Measurements from ENCODE around the gene ARSG. TPM values are rescaled to one million over a fixed set of nuclear protein-coding genes. Genes with fewer than 3 reads are reported as not detected.

Gene ARSG
- polyA plus RNA-seq, 1 donor (not counting 4 experiments of a cell fraction or from before 2014, with no cell fraction given): 0.41 TPM

GRCh38 chr17:68298601-68299000, 7.3 kb downstream of the ARSG start:
- DNase-seq (ENCODE audit: low read depth, low spot score) (no peak), FAIRE-seq (no peak)
- Histone ChIP-seq H3K27ac (ENCODE audit: control insufficient read depth, insufficient read depth, low read length) (no peak overlapping the region), H3K79me2 (ENCODE audit: control insufficient read depth, insufficient read depth, low read length) (no peaks in the 10 kb centered on the region), H2AFZ (ENCODE audit: control insufficient read depth, low read length) (no peak overlapping the region), H3K4me3 (ENCODE audit: control insufficient read depth in 2 of 3, extremely low read depth in 1 of 3, insufficient read depth in 2 of 3, low read depth in 1 of 3, low read length in 3 of 3) (no peak overlapping the region), H3K9ac (ENCODE audit: control insufficient read depth, extremely low read depth, insufficient read depth, low read length) (no peak overlapping the region), H3K4me1 (ENCODE audit: control insufficient read depth, extremely low read depth, insufficient read depth, low read length) (no peaks in the 10 kb centered on the region), H3K4me2 (ENCODE audit: control insufficient read depth, extremely low read depth, insufficient read depth, low read depth, low read length) (no peak overlapping the region), H3K9me3 (ENCODE audit: control insufficient read depth, low read depth, low read length) (no peaks in the 10 kb centered on the region), H3K36me3 (ENCODE audit: control insufficient read depth in 2 of 2, extremely low read depth in 1 of 2, insufficient read depth in 2 of 2, low read length in 2 of 2) (no peaks in the 10 kb centered on the region), H4K20me1 (ENCODE audit: control insufficient read depth, extremely low read depth, insufficient read depth, low read length) (no peaks in the 10 kb centered on the region), H3K27me3 (ENCODE audit: control insufficient read depth, extremely low read depth, insufficient read depth, low read length) (peaks cover 17% of the 10 kb centered on the region), H3K9me1 (ENCODE audit: control insufficient read depth, extremely low read depth, insufficient read depth, low read length) (no peaks in the 10 kb centered on the region)
- TF ChIP-seq EZH2 (IDR thresholded peaks at IDR 0.05; ENCODE audit: low read length) (no peak), CTCF (optimal IDR thresholded peaks at IDR 0.05 in 1 of 3, IDR thresholded peaks at IDR 0.05 in 1 of 3, conservative IDR thresholded peaks at IDR 0.05 in 1 of 3; ENCODE audit: extremely low read depth in 1 of 3, insufficient read depth in 2 of 3, low read length in 3 of 3) (no peak)
- dilution Hi-C loops (cut with MboI; ENCODE audit: extremely low pct_ligation_motif_present, low sequenced_read_pairs): no loop called here

GRCh38 chr17:68299817-68300216, 8.5 kb downstream of the ARSG start:
- no peaks in the 10 kb centered on the region for H4K20me1 ChIP-seq (ENCODE audit: control insufficient read depth, extremely low read depth, insufficient read depth, low read length)
- no peak for FAIRE-seq
- H3K9ac ChIP-seq (ENCODE audit: control insufficient read depth, extremely low read depth, insufficient read depth, low read length): no peak overlapping the region
- dilution Hi-C loops (cut with MboI; ENCODE audit: extremely low pct_ligation_motif_present, low sequenced_read_pairs): no loop called here
- H3K79me2 ChIP-seq (ENCODE audit: control insufficient read depth, insufficient read depth, low read length): no peaks in the 10 kb centered on the region
- H3K4me1 ChIP-seq (ENCODE audit: control insufficient read depth, extremely low read depth, insufficient read depth, low read length): no peaks in the 10 kb centered on the region
- no peak overlapping the region for H3K27ac ChIP-seq (ENCODE audit: control insufficient read depth, insufficient read depth, low read length)
- TF ChIP-seq EZH2 (IDR thresholded peaks at IDR 0.05; ENCODE audit: low read length) (no peak), CTCF (optimal IDR thresholded peaks at IDR 0.05 in 1 of 3, IDR thresholded peaks at IDR 0.05 in 1 of 3, conservative IDR thresholded peaks at IDR 0.05 in 1 of 3; ENCODE audit: extremely low read depth in 1 of 3, insufficient read depth in 2 of 3, low read length in 3 of 3) (no peak)
- no peaks in the 10 kb centered on the region for H3K36me3 ChIP-seq (ENCODE audit: control insufficient read depth in 2 of 2, extremely low read depth in 1 of 2, insufficient read depth in 2 of 2, low read length in 2 of 2)
- H3K9me3 ChIP-seq (ENCODE audit: control insufficient read depth, low read depth, low read length): no peaks in the 10 kb centered on the region
- no peak overlapping the region for H3K4me3 ChIP-seq (ENCODE audit: control insufficient read depth in 2 of 3, extremely low read depth in 1 of 3, insufficient read depth in 2 of 3, low read depth in 1 of 3, low read length in 3 of 3)
- H2AFZ ChIP-seq (ENCODE audit: control insufficient read depth, low read length): no peak overlapping the region
- no peaks in the 10 kb centered on the region for H3K9me1 ChIP-seq (ENCODE audit: control insufficient read depth, extremely low read depth, insufficient read depth, low read length)
- peaks cover 10% of the 10 kb centered on the region for H3K27me3 ChIP-seq (ENCODE audit: control insufficient read depth, extremely low read depth, insufficient read depth, low read length)
- no peak for DNase-seq (ENCODE audit: low read depth, low spot score)
- H3K4me2 ChIP-seq (ENCODE audit: control insufficient read depth, extremely low read depth, insufficient read depth, low read depth, low read length): no peak overlapping the region
